ENCODE results near the gene STK32B.

DNA sequence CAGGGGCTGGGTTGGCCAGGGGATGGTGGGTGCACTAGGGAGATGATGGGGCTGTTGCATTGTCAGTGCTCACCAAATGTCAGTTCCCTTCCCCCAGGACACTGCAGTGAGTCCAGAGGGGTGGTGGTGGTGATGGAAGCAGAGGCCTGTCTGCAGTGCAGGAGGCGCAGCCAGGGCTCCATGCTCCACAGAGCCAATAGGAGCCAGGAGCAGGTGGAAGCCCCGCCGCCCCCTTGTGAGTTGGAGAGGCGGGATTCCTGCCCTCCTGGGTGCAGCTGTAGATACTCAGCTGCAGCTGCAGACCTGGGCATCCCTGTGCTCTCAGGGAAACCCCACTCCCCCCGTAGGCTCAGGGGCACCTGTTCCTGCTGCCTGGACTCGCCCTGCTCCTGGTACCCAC lies 372.4 kb downstream of the STK32B start:
- TF ChIP-seq, protein P1, sequence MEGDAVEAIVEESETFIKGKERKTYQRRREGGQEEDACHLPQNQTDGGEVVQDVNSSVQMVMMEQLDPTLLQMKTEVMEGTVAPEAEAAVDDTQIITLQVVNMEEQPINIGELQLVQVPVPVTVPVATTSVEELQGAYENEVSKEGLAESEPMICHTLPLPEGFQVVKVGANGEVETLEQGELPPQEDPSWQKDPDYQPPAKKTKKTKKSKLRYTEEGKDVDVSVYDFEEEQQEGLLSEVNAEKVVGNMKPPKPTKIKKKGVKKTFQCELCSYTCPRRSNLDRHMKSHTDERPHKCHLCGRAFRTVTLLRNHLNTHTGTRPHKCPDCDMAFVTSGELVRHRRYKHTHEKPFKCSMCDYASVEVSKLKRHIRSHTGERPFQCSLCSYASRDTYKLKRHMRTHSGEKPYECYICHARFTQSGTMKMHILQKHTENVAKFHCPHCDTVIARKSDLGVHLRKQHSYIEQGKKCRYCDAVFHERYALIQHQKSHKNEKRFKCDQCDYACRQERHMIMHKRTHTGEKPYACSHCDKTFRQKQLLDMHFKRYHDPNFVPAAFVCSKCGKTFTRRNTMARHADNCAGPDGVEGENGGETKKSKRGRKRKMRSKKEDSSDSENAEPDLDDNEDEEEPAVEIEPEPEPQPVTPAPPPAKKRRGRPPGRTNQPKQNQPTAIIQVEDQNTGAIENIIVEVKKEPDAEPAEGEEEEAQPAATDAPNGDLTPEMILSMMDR (conservative IDR thresholded peaks at IDR 0.05; ENCODE audit: low read depth, low read length) = no peak
- no peak for TF ChIP-seq EZH2phosphoT487 (IDR thresholded peaks at IDR 0.05; ENCODE audit: borderline replicate concordance, low read length)
- TF ChIP-seq EZH2 (IDR thresholded peaks at IDR 0.05; ENCODE audit: low read length, unreplicated experiment) = no peak
